Colonic mucosa (tissue), 4 donors: ENCODE results near the gene TNFSF13B. TPM values are rescaled to one million over a fixed set of nuclear protein-coding genes. Genes with fewer than 3 reads are reported as not detected.
A peak's percentile ranks its signal among the peaks of the same experiment; 100 is the strongest.
"Not testable (repeated sequence)": the region's sequence is repeated elsewhere in the genome, so short reads cannot be mapped to it uniquely, and the experiment has no call there.

ENCODE experiments used
- DNase-seq: peaks from one replicate; pipeline ENCODE4 v3.0.0-alpha.2; 2020
- H3K27ac ChIP-seq: fragments of 200-600 bp; one replicate; pipeline ENCODE4 v1.8.0; 2021
- H3K27me3 ChIP-seq: fragments of 200-600 bp; one replicate; pipeline ENCODE4 v1.8.0; 2021
- H3K36me3 ChIP-seq: fragments of 200-600 bp; one replicate; pipeline ENCODE4 v1.8.0; 2021
- H3K4me1 ChIP-seq: fragments of 200-600 bp; one replicate; pipeline ENCODE4 v1.8.0; 2021; ENCODE audit warnings: mild to moderate bottlenecking
- H3K4me3 ChIP-seq: fragments of 200-600 bp; one replicate; pipeline ENCODE4 v1.8.0; 2021
- H3K9ac ChIP-seq, 2 donors: one replicate each; pipeline ENCODE4 v1.7.0; 2013; ENCODE audit warnings: control low read depth in 2 of 2, low read depth in 2 of 2, low read length in 2 of 2
- H3K9me3 ChIP-seq: fragments of 200-600 bp; one replicate; pipeline ENCODE4 v1.8.0; 2021
- CTCF ChIP-seq: fragments of 200-600 bp; IDR thresholded peaks from one replicate; pipeline ENCODE4 v1.8.0; 2022; ENCODE audit warnings: antibody characterized with exemption, mild to moderate bottlenecking
- intact Hi-C: fragments of 100-400 bp; cut with DNase I; formaldehyde crosslinking; loops from one replicate; pipeline ENCODE4 v1.14.1; 2022
- total RNA-seq, 2 donors: library from RNA; stranded (reverse); fragmentation: NEBNext Ultra II Directional in 1 of 2; extraction: Animal tissue kit (Norgen Biotek cat#: 25700) in 1 of 2; gene quantifications; one replicate each; pipeline ENCODE4 v1.2.1, GENCODE V29; 2021
- donor health status: healthy.
- donor health status: DM: no; HTN: no; CAD: no.
- donor health status: DM: no; HTN: no; CAD: no.

Gene TNFSF13B
- total RNA-seq, 2 donors from 2014 or later, result 2.9 to 4.6 TPM

GRCh38 chr13:108266321-108266990, 3.1 kb upstream of the TNFSF13B start:
- intact Hi-C loops, result no loop called here
- H3K27me3 ChIP-seq, result no peaks in the 10 kb centered on the region
- no peaks in the 10 kb centered on the region for H3K36me3 ChIP-seq
- no peak for DNase-seq
- H3K27ac ChIP-seq, result peak overlapping the region; percentile 20
- H3K4me1 ChIP-seq, result no peaks in the 10 kb centered on the region
- TF ChIP-seq CTCF, result no peak
- no peaks in the 10 kb centered on the region for H3K9me3 ChIP-seq
- H3K9ac ChIP-seq, result no peak overlapping the region
- H3K4me3 ChIP-seq, result no peak overlapping the region

GRCh38 chr13:108267347-108267746, 2.2 kb upstream of the TNFSF13B start:
- no peaks in the 10 kb centered on the region for H3K9me3 ChIP-seq
- H3K36me3 ChIP-seq, result no peaks in the 10 kb centered on the region
- no peak overlapping the region for H3K9ac ChIP-seq
- intact Hi-C loops, result no loop called here
- H3K4me3 ChIP-seq, result no peak overlapping the region
- no peak for TF ChIP-seq CTCF
- H3K27me3 ChIP-seq, result no peaks in the 10 kb centered on the region
- no peak for DNase-seq
- no peak overlapping the region for H3K27ac ChIP-seq
- no peaks in the 10 kb centered on the region for H3K4me1 ChIP-seq

GRCh38 chr13:108267855-108268254, 1.7 kb upstream of the TNFSF13B start:
- H3K4me3 ChIP-seq, intact Hi-C loops, H3K27ac ChIP-seq, H3K36me3 ChIP-seq, H3K4me1 ChIP-seq, H3K9ac ChIP-seq, DNase-seq, H3K27me3 ChIP-seq, H3K9me3 ChIP-seq: not testable (repeated sequence)

- intact Hi-C loops, result no loop called here
- H3K4me3 ChIP-seq, result no peak overlapping the region
- peak overlapping the region; percentile 4 for H3K27ac ChIP-seq
- H3K9me3 ChIP-seq, result no peaks in the 10 kb centered on the region
- DNase-seq, result no peak
- no peak for TF ChIP-seq CTCF
- no peaks in the 10 kb centered on the region for H3K4me1 ChIP-seq
- no peaks in the 10 kb centered on the region for H3K36me3 ChIP-seq
- H3K9ac ChIP-seq, result no peak overlapping the region
- no peaks in the 10 kb centered on the region for H3K27me3 ChIP-seq
Measured at GRCh38 chr13:108268466-108269112, 929 bp upstream of the TNFSF13B start.

- no peaks in the 10 kb centered on the region for H3K36me3 ChIP-seq
- H3K27me3 ChIP-seq, result no peaks in the 10 kb centered on the region
- no peaks in the 10 kb centered on the region for H3K4me1 ChIP-seq
- H3K27ac ChIP-seq, result peak overlapping the region; percentile 54
- no peak for DNase-seq
- no peak for TF ChIP-seq CTCF
- H3K9ac ChIP-seq, result peak overlapping the region in 1 of 2 donors; percentile 61
- H3K4me3 ChIP-seq, result peak overlapping the region; percentile 40
- intact Hi-C loops, result no loop called here
- H3K9me3 ChIP-seq, result no peaks in the 10 kb centered on the region
Measured at GRCh38 chr13:108270442-108270841, 924 bp downstream of the TNFSF13B start.

GRCh38 chr13:108272333-108272732, 2.8 kb downstream of the TNFSF13B start:
- intact Hi-C loops, result no loop called here
- DNase-seq, result no peak
- H3K9me3 ChIP-seq, result no peaks in the 10 kb centered on the region
- H3K9ac ChIP-seq, result no peak overlapping the region
- no peak overlapping the region for H3K27ac ChIP-seq
- no peak overlapping the region for H3K4me3 ChIP-seq
- no peaks in the 10 kb centered on the region for H3K4me1 ChIP-seq
- no peak for TF ChIP-seq CTCF
- H3K27me3 ChIP-seq, result no peaks in the 10 kb centered on the region
- no peaks in the 10 kb centered on the region for H3K36me3 ChIP-seq
